Stimulated activated effector memory CD8-positive, alpha-beta T cell treated with anti-CD3 and anti-CD28 coated beads, Interleukin-12 subunit alpha, Interleukin-12 subunit beta, amount 100 ng/mL, for 72 hours (primary cell): ENCODE data around the gene MEI4.
"Not testable (repeated sequence)": the region's sequence is repeated elsewhere in the genome, so short reads cannot be mapped to it uniquely, and the experiment has no call there.

Experiments
- ATAC-seq: fragments of 150-1000 bp; cut with Tn5 transposase; 2 replicates; pipeline ENCODE4 v1.10.0; 2021
- DNase-seq, 2 donors: peaks; one replicate each; pipeline ENCODE4 v3.0.0; 2021 to 2022; ENCODE audit warnings: low spot score in 2 of 2
- H3K27ac Mint-ChIP-seq: one replicate; pipeline ENCODE4 v1.8.0; 2022; ENCODE audit warnings: mild to moderate bottlenecking, mixed read lengths
- H3K36me3 Mint-ChIP-seq: one replicate; pipeline ENCODE4 v1.8.0; 2022; ENCODE audit warnings: mild to moderate bottlenecking, mixed read lengths
- H3K4me1 Mint-ChIP-seq: one replicate; pipeline ENCODE4 v1.8.0; 2022; ENCODE audit warnings: mixed read lengths
- H3K4me3 Mint-ChIP-seq: one replicate; pipeline ENCODE4 v1.8.0; 2022; ENCODE audit warnings: mild to moderate bottlenecking, mixed read lengths
- H3K9me3 Mint-ChIP-seq: one replicate; pipeline ENCODE4 v1.8.0; 2022; ENCODE audit warnings: mixed read lengths

MEI4 gene

GRCh38 chr6:77752156-77752555, 99.3 kb downstream of the MEI4 start:
- H3K36me3 Mint-ChIP-seq, H3K4me1 Mint-ChIP-seq, H3K27ac Mint-ChIP-seq, H3K4me3 Mint-ChIP-seq, ATAC-seq, DNase-seq: not testable (repeated sequence)
- H3K9me3 Mint-ChIP-seq, result peaks cover 14% of the 10 kb centered on the region

GRCh38 chr6:77762386-77762785, 109.5 kb downstream of the MEI4 start:
- no peak for DNase-seq
- no peak overlapping the region for H3K4me3 Mint-ChIP-seq
- no peak for ATAC-seq
- H3K36me3 Mint-ChIP-seq, result no peaks in the 10 kb centered on the region
- peaks cover 18% of the 10 kb centered on the region for H3K9me3 Mint-ChIP-seq
- no peak overlapping the region for H3K27ac Mint-ChIP-seq
- H3K4me1 Mint-ChIP-seq, result no peaks in the 10 kb centered on the region

- H3K9me3 Mint-ChIP-seq, result peaks cover 17% of the 10 kb centered on the region
- no peak overlapping the region for H3K27ac Mint-ChIP-seq
Observed at GRCh38 chr6:77763124-77763523, 110.3 kb downstream of the MEI4 start.

GRCh38 chr6:77764364-77764763, 111.5 kb downstream of the MEI4 start:
- no peak for ATAC-seq
- H3K9me3 Mint-ChIP-seq, result peaks cover 7% of the 10 kb centered on the region
- H3K36me3 Mint-ChIP-seq, result no peaks in the 10 kb centered on the region
- H3K4me3 Mint-ChIP-seq, result no peak overlapping the region
- DNase-seq, result no peak
- H3K27ac Mint-ChIP-seq, result no peak overlapping the region
- H3K4me1 Mint-ChIP-seq, result no peaks in the 10 kb centered on the region

More at GRCh38 chr6:77763124-77763523, 110.3 kb downstream of the MEI4 start:
- no peak overlapping the region for H3K4me3 Mint-ChIP-seq
- ATAC-seq (no peak), DNase-seq (no peak)
- no peaks in the 10 kb centered on the region for H3K36me3 Mint-ChIP-seq
- H3K4me1 Mint-ChIP-seq, result no peaks in the 10 kb centered on the region

GRCh38 chr6:77773157-77773822, 120.5 kb downstream of the MEI4 start:
- no peaks in the 10 kb centered on the region for H3K36me3 Mint-ChIP-seq
- no peak overlapping the region for H3K4me3 Mint-ChIP-seq
- no peaks in the 10 kb centered on the region for H3K4me1 Mint-ChIP-seq
- no peak for DNase-seq
- no peak overlapping the region for H3K27ac Mint-ChIP-seq
- ATAC-seq, result no peak
- H3K9me3 Mint-ChIP-seq, result peaks cover 5% of the 10 kb centered on the region

- no peak for ATAC-seq
- no peaks in the 10 kb centered on the region for H3K4me1 Mint-ChIP-seq
- H3K9me3 Mint-ChIP-seq, result peaks cover 7% of the 10 kb centered on the region
- no peak overlapping the region for H3K27ac Mint-ChIP-seq
- no peak for DNase-seq
- no peak overlapping the region for H3K4me3 Mint-ChIP-seq
- H3K36me3 Mint-ChIP-seq, result no peaks in the 10 kb centered on the region
Observed at GRCh38 chr6:77774457-77774856, 121.6 kb downstream of the MEI4 start.

- Mint-ChIP-seq H3K9me3 (peaks cover 7% of the 10 kb centered on the region), H3K27ac (no peak overlapping the region), H3K4me1 (no peaks in the 10 kb centered on the region), H3K36me3 (no peaks in the 10 kb centered on the region), H3K4me3 (no peak overlapping the region)
- ATAC-seq (no peak), DNase-seq (no peak)
Observed at GRCh38 chr6:77776441-77776840, 123.6 kb downstream of the MEI4 start.

- Mint-ChIP-seq H3K4me1 (no peaks in the 10 kb centered on the region), H3K4me3 (no peak overlapping the region), H3K36me3 (no peaks in the 10 kb centered on the region), H3K27ac (no peak overlapping the region), H3K9me3 (peaks cover 2% of the 10 kb centered on the region)
- ATAC-seq (no peak), DNase-seq (no peak)
Observed at GRCh38 chr6:77778527-77778926, 125.7 kb downstream of the MEI4 start.

- DNase-seq (no peak), ATAC-seq (no peak)
- H3K4me1 Mint-ChIP-seq, result no peaks in the 10 kb centered on the region
- no peak overlapping the region for H3K4me3 Mint-ChIP-seq
- H3K27ac Mint-ChIP-seq, result no peak overlapping the region
- no peaks in the 10 kb centered on the region for H3K36me3 Mint-ChIP-seq
- no peaks in the 10 kb centered on the region for H3K9me3 Mint-ChIP-seq
Observed at GRCh38 chr6:77786935-77787629, 134.2 kb downstream of the MEI4 start.

- DNase-seq (no peak), ATAC-seq (no peak)
- Mint-ChIP-seq H3K36me3 (no peaks in the 10 kb centered on the region), H3K27ac (no peak overlapping the region), H3K9me3 (peaks cover 17% of the 10 kb centered on the region), H3K4me1 (no peaks in the 10 kb centered on the region), H3K4me3 (no peak overlapping the region)
Observed at GRCh38 chr6:77796824-77797809, 144.3 kb downstream of the MEI4 start.

- Mint-ChIP-seq H3K4me1 (no peaks in the 10 kb centered on the region), H3K36me3 (no peaks in the 10 kb centered on the region), H3K4me3 (no peak overlapping the region), H3K27ac (no peak overlapping the region), H3K9me3 (peaks cover 7% of the 10 kb centered on the region)
- no peak for ATAC-seq
- DNase-seq, result no peak
Observed at GRCh38 chr6:77812304-77812703, 159.5 kb downstream of the MEI4 start.

- Mint-ChIP-seq H3K4me1 (no peaks in the 10 kb centered on the region), H3K4me3 (no peak overlapping the region), H3K27ac (no peak overlapping the region), H3K36me3 (no peaks in the 10 kb centered on the region), H3K9me3 (peaks cover 10% of the 10 kb centered on the region)
- DNase-seq (no peak), ATAC-seq (no peak)
Observed at GRCh38 chr6:77813090-77813489, 160.3 kb downstream of the MEI4 start.

GRCh38 chr6:77814119-77814518, 161.3 kb downstream of the MEI4 start:
- no peak for DNase-seq
- H3K27ac Mint-ChIP-seq, result no peak overlapping the region
- no peak for ATAC-seq
- no peak overlapping the region for H3K4me3 Mint-ChIP-seq
- peaks cover 6% of the 10 kb centered on the region for H3K9me3 Mint-ChIP-seq
- H3K36me3 Mint-ChIP-seq, result no peaks in the 10 kb centered on the region
- H3K4me1 Mint-ChIP-seq, result no peaks in the 10 kb centered on the region

GRCh38 chr6:77815531-77815930, 162.7 kb downstream of the MEI4 start:
- H3K4me3 Mint-ChIP-seq, result no peak overlapping the region
- no peak for ATAC-seq
- H3K9me3 Mint-ChIP-seq, result peaks cover 7% of the 10 kb centered on the region
- no peak for DNase-seq
- no peaks in the 10 kb centered on the region for H3K36me3 Mint-ChIP-seq
- no peak overlapping the region for H3K27ac Mint-ChIP-seq
- no peaks in the 10 kb centered on the region for H3K4me1 Mint-ChIP-seq

GRCh38 chr6:77816766-77817270, 164.0 kb downstream of the MEI4 start:
- ATAC-seq (no peak), DNase-seq (no peak)
- Mint-ChIP-seq H3K36me3 (no peaks in the 10 kb centered on the region), H3K27ac (no peak overlapping the region), H3K4me3 (no peak overlapping the region), H3K9me3 (peaks cover 11% of the 10 kb centered on the region), H3K4me1 (no peaks in the 10 kb centered on the region)
